NT2/D1 (cell line): ENCODE measurements around the gene TYMS.

ENCODE experiments used
- SUZ12 ChIP-seq: IDR thresholded peaks from 2 replicates; pipeline ENCODE4 v1.6.1; 2011; ENCODE audit not compliant: insufficient read length, insufficient read depth; ENCODE audit errors: extremely low read depth
- YY1 ChIP-seq: IDR thresholded peaks from 2 replicates; pipeline ENCODE4 v1.6.1; 2011; ENCODE audit not compliant: insufficient read length, insufficient read depth
- ZNF274 ChIP-seq: IDR thresholded peaks from 2 replicates; pipeline ENCODE4 v1.6.1; 2011; ENCODE audit warnings: mild to moderate bottlenecking, low read depth, low read length

DNA sequence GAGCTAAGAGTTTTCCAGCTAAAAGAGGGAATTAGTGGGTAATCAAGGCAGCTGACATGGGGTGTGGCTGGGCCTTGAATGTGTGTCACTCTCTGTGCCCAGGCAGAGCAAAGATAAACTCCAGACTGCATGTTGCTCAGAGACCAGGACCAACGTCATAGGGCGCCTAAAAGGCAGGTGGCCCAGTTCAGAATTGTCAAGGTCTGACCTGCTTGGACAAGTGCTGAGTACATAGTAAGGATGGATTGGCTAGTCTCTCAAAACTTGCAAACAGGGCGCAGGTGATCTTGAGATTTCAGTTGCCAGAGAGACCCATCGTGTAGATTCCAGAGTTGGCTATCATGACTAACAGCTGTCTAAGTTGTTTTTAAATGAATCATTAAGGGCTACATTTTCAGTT is 41.7 kb upstream of the TYMS start:
- TF ChIP-seq ZNF274 (no peak), SUZ12 (no peak), YY1 (no peak)
